Lung (tissue), 13 donors: ENCODE results near the gene GSKIP. TPM values are rescaled to one million over a fixed set of nuclear protein-coding genes. Genes with fewer than 3 reads are reported as not detected.

Experiments used
- ATAC-seq: fragments of 200-7000 bp; cut with Tn5 transposase; one replicate; pipeline ENCODE4 v1.9.1; 2020; ENCODE audit warnings: moderate number of reproducible peaks; ENCODE audit not compliant: insufficient read depth, low FRiP score
- DNase-seq, 3 donors: peaks; one replicate each; pipeline ENCODE4 v3.0.0-alpha.2; 2013 to 2017
- H3K27ac ChIP-seq, 2 donors: one replicate each; pipeline ENCODE4 v1.5.1; 2013; ENCODE audit warnings: mild to moderate bottlenecking in 2 of 2, moderate library complexity in 2 of 2, control low read depth in 1 of 2, inconsistent platforms in 1 of 2, low read depth in 1 of 2, low read length in 1 of 2
- H3K27me3 ChIP-seq, 3 donors: one replicate each; pipeline ENCODE4 v1.5.1; 2013; ENCODE audit warnings: low read length in 2 of 3; ENCODE audit not compliant: control insufficient read depth in 3 of 3, insufficient read depth in 3 of 3
- H3K36me3 ChIP-seq, 4 donors: one replicate each; pipeline ENCODE4 v1.5.1; 2013; ENCODE audit warnings: low read length in 4 of 4, mild to moderate bottlenecking in 1 of 4, moderate library complexity in 1 of 4; ENCODE audit not compliant: control insufficient read depth in 4 of 4, insufficient read depth in 4 of 4
- H3K4me1 ChIP-seq, 5 donors: one replicate each; pipeline ENCODE4 v1.5.1; 2013; ENCODE audit warnings: low read length in 5 of 5, mild to moderate bottlenecking in 2 of 5, moderate library complexity in 1 of 5; ENCODE audit not compliant: control insufficient read depth in 5 of 5, insufficient read depth in 5 of 5
- H3K4me3 ChIP-seq: one replicate; pipeline ENCODE4 v1.5.1; 2013; ENCODE audit warnings: mild to moderate bottlenecking, control low read depth, moderate library complexity
- H3K9ac ChIP-seq, 2 donors: one replicate each; pipeline ENCODE4 v1.5.1; 2013; ENCODE audit warnings: low read length in 2 of 2, control low read depth in 1 of 2; ENCODE audit not compliant: insufficient read depth in 1 of 2
- H3K9me3 ChIP-seq, 4 donors: one replicate each; pipeline ENCODE4 v1.5.1; 2013; ENCODE audit warnings: low read length in 3 of 4, mild to moderate bottlenecking in 1 of 4, moderate library complexity in 1 of 4; ENCODE audit not compliant: control insufficient read depth in 4 of 4, insufficient read depth in 3 of 4
- CTCF ChIP-seq: IDR thresholded peaks from 2 replicates; pipeline ENCODE4 v1.5.1; 2012; ENCODE audit warnings: mild to moderate bottlenecking; ENCODE audit errors: control extremely low read depth, extremely low read depth
- whole genome bisulfite sequencing, 2 donors: extraction: QIAGEN DNeasy Blood & Tissue Kit; methylation state at CpG; one replicate each; pipeline ENCODE4 v1.1.7; 2013; 5-methylcytosine and 5-hydroxymethylcytosine counted together
- polyA plus RNA-seq, 2 donors: library from polyadenylated mRNA; stranded (reverse); fragments of 200-250 nt; gene quantifications; one replicate each; pipeline ENCODE4 v1.2.1, GENCODE V29; 2013
- small RNA-seq: library from RNA; depleted of rRNA; stranded (forward); fragments of <200 nt; gene quantifications from one replicate; pipeline ENCODE3, GENCODE V24; 2014; ENCODE audit warnings: low replicate concordance
- total RNA-seq, 2 donors: library from RNA; depleted of rRNA in 1 of 2; stranded (reverse); fragments of >200 nt in 1 of 2; gene quantifications; one replicate each; pipeline ENCODE4 v1.2.1, GENCODE V29; 2014 to 2021
- donor health status: control.
- donor health status: control.
- donor health status: Bipolar disorder and iron deficiency.
- donor health status: healthy.
- donor health status: DM: yes; HTN: yes; CAD: no.

Gene GSKIP
- total and polyA plus RNA-seq, 4 donors, result 8.2 to 20.6 (median 15.0) TPM

GRCh38 chr14:96423446-96424108 is 60.3 kb downstream of the GSKIP start:
- no peaks in the 10 kb centered on the region for H3K27me3 ChIP-seq
- no peak overlapping the region for H3K27ac ChIP-seq
- H3K9me3 ChIP-seq, result no peaks in the 10 kb centered on the region
- WGBS, 2 donors, result 57 to 63% methylated on average over 25 of the region's 25 CpGs
- ATAC-seq, result no peak
- H3K9ac ChIP-seq, result no peak overlapping the region
- no peaks in the 10 kb centered on the region for H3K36me3 ChIP-seq
- DNase-seq, result peak in 2 of 3 donors; percentile 1 to 15
- no peak for TF ChIP-seq CTCF
- H3K4me1 ChIP-seq, result peaks cover 0 to 9% (median 0%) of the 10 kb centered on the region in 5 donors
- no peak overlapping the region for H3K4me3 ChIP-seq

DNA sequence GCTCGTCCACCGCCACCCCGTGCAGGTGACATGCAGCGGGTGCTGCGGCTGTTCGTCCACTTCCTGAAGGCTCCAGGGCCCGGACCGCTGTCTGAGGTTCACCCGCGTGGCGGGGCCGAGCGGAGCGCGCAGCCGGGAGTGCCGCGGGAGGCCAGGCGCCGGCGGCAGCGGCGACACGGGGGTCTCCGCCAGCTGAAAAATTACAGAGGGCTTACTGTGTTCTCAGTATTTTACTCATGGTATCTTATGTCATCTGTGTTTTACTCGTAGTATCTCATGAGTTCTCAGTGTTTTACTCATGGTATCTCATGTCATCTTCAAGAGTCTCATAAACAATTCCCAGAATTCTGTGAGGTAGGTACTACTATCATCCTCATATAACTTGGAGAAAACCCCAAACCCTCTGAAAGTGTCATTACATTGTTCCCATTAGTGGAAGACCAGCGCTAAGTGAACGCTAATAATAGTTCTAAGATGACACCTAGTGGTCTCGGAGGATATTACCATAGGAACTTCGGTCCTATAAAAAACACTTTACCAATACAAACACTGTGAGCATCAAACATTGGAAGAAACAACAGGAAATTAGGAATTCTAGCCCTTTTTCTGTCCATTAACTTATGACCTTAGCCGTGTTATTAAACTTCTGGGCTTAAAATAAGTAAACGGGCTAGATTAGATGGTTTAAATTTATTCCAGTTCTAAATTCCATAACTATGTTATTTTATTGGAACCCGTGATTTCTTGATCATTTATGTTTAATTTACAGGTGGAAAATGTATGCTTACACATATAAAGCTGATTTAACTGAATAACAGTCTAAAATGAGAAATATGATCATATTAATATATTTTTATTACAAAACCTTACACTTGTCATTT is 61.0 kb downstream of the GSKIP start:
- Histone ChIP-seq H3K27ac (no peak overlapping the region), H3K4me1 (peaks cover 0 to 9% (median 0%) of the 10 kb centered on the region in 5 donors), H3K9ac (no peak overlapping the region), H3K9me3 (no peaks in the 10 kb centered on the region), H3K36me3 (no peaks in the 10 kb centered on the region), H3K27me3 (no peaks in the 10 kb centered on the region), H3K4me3 (no peak overlapping the region)
- peak; percentile 90 for ATAC-seq
- 4 to 6% methylated on average over 33 of the region's 33 CpGs for WGBS, 2 donors
- DNase-seq, result peak; percentile 32 to 89 (median 89)
- TF ChIP-seq CTCF, result peak; percentile 68

- H3K9me3 ChIP-seq, result no peaks in the 10 kb centered on the region
- H3K36me3 ChIP-seq, result no peaks in the 10 kb centered on the region
- H3K27ac ChIP-seq, result no peak overlapping the region
- ATAC-seq (no peak), DNase-seq (no peak)
- H3K27me3 ChIP-seq, result no peaks in the 10 kb centered on the region
- no peak overlapping the region for H3K4me3 ChIP-seq
- no peak for TF ChIP-seq CTCF
- H3K4me1 ChIP-seq, result no peaks in the 10 kb centered on the region
- H3K9ac ChIP-seq, result no peak overlapping the region
- whole genome bisulfite sequencing, 2 donors, result 88 to 93% methylated on average over 4 of the region's 4 CpGs
Observed at GRCh38 chr14:96434040-96434439, 70.7 kb downstream of the GSKIP start.

Small RNAs within 50 kb of the gene (small RNA-seq; reads per million reads assigned to genes)
- 0.10 reads per million for gene RNU2-33P

Other genes with a start within 250 kb of the GSKIP start
- gene BDKRB2, start 158.7 kb upstream of the GSKIP start, total RNA-seq, result 1 to 10 TPM; 2.1 to 2.6 TPM
- gene BDKRB2, start 158.7 kb upstream of the GSKIP start, polyA plus RNA-seq, result 1 to 10 TPM in 1 of 2 donors, under 1 TPM in 1; 0.77 to 5.8 TPM
- under 1 TPM; 0.18 to 0.23 TPM for gene BDKRB1, start 107.3 kb upstream of the GSKIP start, total RNA-seq
- 1 to 10 TPM in 1 of 2 donors, under 1 TPM in 1; 0.61 to 5.4 TPM for gene BDKRB1, start 107.3 kb upstream of the GSKIP start, polyA plus RNA-seq
- 10 to 100 TPM; 21.7 to 64.3 TPM for gene ATG2B, start 185 bp upstream of the GSKIP start, total RNA-seq
- gene ATG2B, start 185 bp upstream of the GSKIP start, polyA plus RNA-seq, result 1 to 10 TPM; 3.6 to 4.8 TPM
- 10 to 100 TPM; 14.8 to 21.4 TPM for gene AK7, start 28.6 kb downstream of the GSKIP start, total RNA-seq
- 1 to 10 TPM; 5.2 to 6.8 TPM for gene AK7, start 28.6 kb downstream of the GSKIP start, polyA plus RNA-seq
- gene PAPOLA, start 138.9 kb downstream of the GSKIP start, total RNA-seq, result 100 to 1,000 TPM; 124 to 285 TPM
- 10 to 100 TPM; 62.2 to 68.6 TPM for gene PAPOLA, start 138.9 kb downstream of the GSKIP start, polyA plus RNA-seq